ENCODE measurements around the gene RFX7.

The RFX7 gene

DNA sequence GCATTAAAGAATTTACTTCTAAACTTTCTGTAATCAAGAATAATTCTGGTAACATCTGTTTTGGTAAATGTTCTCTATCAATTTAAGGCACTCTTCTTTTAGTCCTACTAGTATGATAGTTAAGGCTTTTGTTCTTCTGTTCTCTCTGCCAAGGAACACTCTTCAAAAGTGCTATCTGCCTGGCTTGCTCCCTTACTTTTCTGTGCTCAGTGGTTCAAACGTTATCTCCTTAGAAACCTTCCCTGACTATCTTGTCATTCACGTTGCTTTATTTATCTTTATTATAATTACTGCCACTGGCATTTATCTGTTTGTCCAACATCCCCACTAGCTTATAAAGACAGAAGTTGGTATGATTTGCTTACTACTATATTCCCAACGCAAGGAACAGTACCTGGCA is 59.2 kb downstream of the RFX7 start:
- Histone ChIP-seq H3K9ac (ENCODE audit: low read depth, low read length, poor library complexity, severe bottlenecking) (no peak overlapping the region), H3K36me3 (ENCODE audit: insufficient read depth, low read length) (peaks cover 3% of the 10 kb centered on the region), H3K4me3 (ENCODE audit: low read length, poor library complexity, severe bottlenecking) (no peak overlapping the region), H3K9me2 (replicated peaks; ENCODE audit: low read depth, low read length) (no peaks in the 10 kb centered on the region), H3K79me2 (ENCODE audit: insufficient read depth, low read length) (peaks cover 74% of the 10 kb centered on the region), H3K9me3 (ENCODE audit: insufficient read depth, low read depth, low read length) (0 out of 2 replicates have a peak, but pooled peaks cover 4% of the 10 kb centered on the region), H3F3A (ENCODE audit: low read depth) (no peaks in the 10 kb centered on the region), H3K4me1 (ENCODE audit: insufficient read depth, low read length, poor library complexity, severe bottlenecking) (peaks cover 23% of the 10 kb centered on the region), H2AFZ (ENCODE audit: low read length) (no peak overlapping the region), H4K20me1 (ENCODE audit: insufficient read depth, low read length, poor library complexity, severe bottlenecking) (peaks cover 37% of the 10 kb centered on the region), H3K4me2 (ENCODE audit: low read depth, low read length, poor library complexity, severe bottlenecking) (no peak overlapping the region), H3K27me3 (ENCODE audit: insufficient read depth, low read length, poor library complexity, severe bottlenecking) (no peaks in the 10 kb centered on the region)
- no peak for TF ChIP-seq EZH2phosphoT487 (IDR thresholded peaks at IDR 0.05; ENCODE audit: borderline replicate concordance)
- TF ChIP-seq, protein P1, sequence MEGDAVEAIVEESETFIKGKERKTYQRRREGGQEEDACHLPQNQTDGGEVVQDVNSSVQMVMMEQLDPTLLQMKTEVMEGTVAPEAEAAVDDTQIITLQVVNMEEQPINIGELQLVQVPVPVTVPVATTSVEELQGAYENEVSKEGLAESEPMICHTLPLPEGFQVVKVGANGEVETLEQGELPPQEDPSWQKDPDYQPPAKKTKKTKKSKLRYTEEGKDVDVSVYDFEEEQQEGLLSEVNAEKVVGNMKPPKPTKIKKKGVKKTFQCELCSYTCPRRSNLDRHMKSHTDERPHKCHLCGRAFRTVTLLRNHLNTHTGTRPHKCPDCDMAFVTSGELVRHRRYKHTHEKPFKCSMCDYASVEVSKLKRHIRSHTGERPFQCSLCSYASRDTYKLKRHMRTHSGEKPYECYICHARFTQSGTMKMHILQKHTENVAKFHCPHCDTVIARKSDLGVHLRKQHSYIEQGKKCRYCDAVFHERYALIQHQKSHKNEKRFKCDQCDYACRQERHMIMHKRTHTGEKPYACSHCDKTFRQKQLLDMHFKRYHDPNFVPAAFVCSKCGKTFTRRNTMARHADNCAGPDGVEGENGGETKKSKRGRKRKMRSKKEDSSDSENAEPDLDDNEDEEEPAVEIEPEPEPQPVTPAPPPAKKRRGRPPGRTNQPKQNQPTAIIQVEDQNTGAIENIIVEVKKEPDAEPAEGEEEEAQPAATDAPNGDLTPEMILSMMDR (conservative IDR thresholded peaks at IDR 0.05; ENCODE audit: low read length): no peak

DNA sequence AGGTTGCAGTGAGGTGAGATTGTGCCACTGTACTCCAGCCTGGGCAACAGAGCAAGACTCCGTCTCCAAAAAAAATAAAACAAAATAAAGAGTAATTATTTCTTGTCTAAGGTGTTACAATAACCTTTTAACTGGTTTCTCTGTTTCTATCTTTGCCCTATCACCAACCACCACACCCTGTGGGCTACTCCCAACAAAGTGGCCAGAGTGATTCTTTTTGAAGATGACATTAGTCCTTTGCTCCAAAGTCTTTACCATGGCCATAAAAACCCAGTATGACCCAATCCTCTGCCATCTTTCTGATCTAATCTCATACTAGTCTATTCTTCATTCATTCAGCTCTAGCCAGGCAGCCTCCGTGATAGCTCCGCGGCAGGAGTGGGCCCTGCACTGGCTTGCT is 62.8 kb downstream of the RFX7 start:
- Histone ChIP-seq H3K4me2 (ENCODE audit: low read depth, low read length, poor library complexity, severe bottlenecking) (no peak overlapping the region), H3K9me2 (replicated peaks; ENCODE audit: low read depth, low read length) (no peaks in the 10 kb centered on the region), H3K4me3 (ENCODE audit: low read length, poor library complexity, severe bottlenecking) (no peak overlapping the region), H3K36me3 (ENCODE audit: insufficient read depth, low read length) (peaks cover 3% of the 10 kb centered on the region), H3F3A (ENCODE audit: low read depth) (no peaks in the 10 kb centered on the region), H3K79me2 (ENCODE audit: insufficient read depth, low read length) (peaks cover 69% of the 10 kb centered on the region), H3K9ac (ENCODE audit: low read depth, low read length, poor library complexity, severe bottlenecking) (no peak overlapping the region), H3K9me3 (ENCODE audit: insufficient read depth, low read depth, low read length) (0 out of 2 replicates have a peak, but pooled peaks cover 4% of the 10 kb centered on the region), H2AFZ (ENCODE audit: low read length) (no peak overlapping the region), H3K27me3 (ENCODE audit: insufficient read depth, low read length, poor library complexity, severe bottlenecking) (no peaks in the 10 kb centered on the region), H4K20me1 (ENCODE audit: insufficient read depth, low read length, poor library complexity, severe bottlenecking) (peaks cover 26% of the 10 kb centered on the region), H3K4me1 (ENCODE audit: insufficient read depth, low read length, poor library complexity, severe bottlenecking) (peaks cover 7% of the 10 kb centered on the region)
- TF ChIP-seq, protein P1 (conservative IDR thresholded peaks at IDR 0.05; ENCODE audit: low read length): no peak
- no peak for TF ChIP-seq EZH2phosphoT487 (IDR thresholded peaks at IDR 0.05; ENCODE audit: borderline replicate concordance)

DNA sequence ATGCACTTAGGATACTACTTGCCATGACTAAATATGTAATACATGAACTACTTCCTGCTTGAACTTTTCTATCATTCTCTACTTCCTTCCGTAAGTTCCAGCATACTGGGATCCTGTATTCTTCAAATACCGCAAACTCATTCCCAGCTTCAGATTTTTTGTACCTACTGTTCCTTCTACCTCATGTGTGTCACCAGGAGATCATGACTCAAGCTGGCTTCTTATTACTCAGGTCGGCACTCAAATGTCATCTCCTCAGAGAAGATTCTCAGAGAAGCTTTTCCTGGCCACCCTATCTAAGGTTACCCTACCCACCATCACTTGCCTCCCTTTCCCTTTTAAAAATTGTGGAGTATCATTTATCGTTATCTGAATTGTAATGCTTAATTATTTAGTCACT is 66.7 kb downstream of the RFX7 start:
- Histone ChIP-seq H4K20me1 (ENCODE audit: insufficient read depth, low read length, poor library complexity, severe bottlenecking) (peaks cover 26% of the 10 kb centered on the region), H3K4me1 (ENCODE audit: insufficient read depth, low read length, poor library complexity, severe bottlenecking) (peaks cover 9% of the 10 kb centered on the region), H3K9me3 (ENCODE audit: insufficient read depth, low read depth, low read length) (no peaks in the 10 kb centered on the region), H3K9ac (ENCODE audit: low read depth, low read length, poor library complexity, severe bottlenecking) (no peak overlapping the region), H3K27me3 (ENCODE audit: insufficient read depth, low read length, poor library complexity, severe bottlenecking) (no peaks in the 10 kb centered on the region), H2AFZ (ENCODE audit: low read length) (no peak overlapping the region), H3K4me2 (ENCODE audit: low read depth, low read length, poor library complexity, severe bottlenecking) (no peak overlapping the region), H3K36me3 (ENCODE audit: insufficient read depth, low read length) (peaks cover 20% of the 10 kb centered on the region; the same call in 1 of the 2 replicates), H3K4me3 (ENCODE audit: low read length, poor library complexity, severe bottlenecking) (no peak overlapping the region), H3F3A (ENCODE audit: low read depth) (no peaks in the 10 kb centered on the region), H3K79me2 (ENCODE audit: insufficient read depth, low read length) (peaks cover 80% of the 10 kb centered on the region), H3K9me2 (replicated peaks; ENCODE audit: low read depth, low read length) (no peaks in the 10 kb centered on the region)
- TF ChIP-seq, protein P1 (conservative IDR thresholded peaks at IDR 0.05; ENCODE audit: low read length): no peak
- no peak for TF ChIP-seq EZH2phosphoT487 (IDR thresholded peaks at IDR 0.05; ENCODE audit: borderline replicate concordance)

Data from Loucy (cell line).